H9 (cell line): ENCODE data around the gene STOX1. TPM values are rescaled to one million over a fixed set of nuclear protein-coding genes. Genes with fewer than 3 reads are reported as not detected.

Source experiments
- DNase-seq: peaks from one replicate; pipeline ENCODE4 v3.0.0-alpha.2; 2017
- H2AFZ ChIP-seq: one replicate; pipeline ENCODE4 v1.6.1; 2013; ENCODE audit warnings: mild to moderate bottlenecking, low read length, control low read depth, moderate library complexity
- H2AK5ac ChIP-seq: 2 replicates; pipeline ENCODE4 v1.6.1; 2013; ENCODE audit warnings: low read length, control low read depth, mixed read lengths; ENCODE audit not compliant: insufficient read length
- H2BK120ac ChIP-seq: one replicate; pipeline ENCODE4 v1.6.1; 2013; ENCODE audit warnings: low read depth, mild to moderate bottlenecking, low read length, control low read depth, inconsistent platforms; ENCODE audit not compliant: poor library complexity, severe bottlenecking
- H2BK12ac ChIP-seq: 2 replicates; pipeline ENCODE4 v1.6.1; 2013; ENCODE audit warnings: low read length, control low read depth, mixed read lengths, low read depth; ENCODE audit not compliant: insufficient read length
- H2BK15ac ChIP-seq: 2 replicates; pipeline ENCODE4 v1.6.1; 2013; ENCODE audit warnings: low read depth, low read length, control low read depth
- H2BK20ac ChIP-seq: one replicate; pipeline ENCODE4 v1.6.1; 2013; ENCODE audit warnings: low read depth, mild to moderate bottlenecking, low read length, control low read depth, inconsistent platforms; ENCODE audit not compliant: poor library complexity, severe bottlenecking
- H2BK5ac ChIP-seq: 2 replicates; pipeline ENCODE4 v1.6.1; 2013; ENCODE audit warnings: low read length, control low read depth, mixed read lengths; ENCODE audit not compliant: insufficient read length
- H3K14ac ChIP-seq: 2 replicates; pipeline ENCODE4 v1.6.1; 2013; ENCODE audit warnings: low read length, control low read depth; ENCODE audit not compliant: insufficient read depth
- H3K18ac ChIP-seq: 2 replicates; pipeline ENCODE4 v1.6.1; 2013; ENCODE audit warnings: low read depth, mild to moderate bottlenecking, mixed read lengths, low read length, control low read depth; ENCODE audit not compliant: insufficient read length
- H3K23ac ChIP-seq: 2 replicates; pipeline ENCODE4 v1.6.1; 2013; ENCODE audit warnings: low read length, control low read depth, mixed read lengths, low read depth; ENCODE audit not compliant: insufficient read length
- H3K23me2 ChIP-seq: 2 replicates; pipeline ENCODE4 v1.6.1; 2013; ENCODE audit warnings: low read depth, mild to moderate bottlenecking, mixed read lengths, low read length, control low read depth; ENCODE audit not compliant: insufficient read length, poor library complexity, severe bottlenecking
- H3K27ac ChIP-seq: 2 replicates; pipeline ENCODE4 v1.5.1; 2013; ENCODE audit warnings: low read length, control low read depth, mixed read lengths, low read depth; ENCODE audit not compliant: insufficient read length
- H3K27me3 ChIP-seq: 2 replicates; pipeline ENCODE4 v1.6.1; 2013; ENCODE audit warnings: low read length, control low read depth, inconsistent platforms; ENCODE audit not compliant: insufficient read depth
- H3K4ac ChIP-seq: 2 replicates; pipeline ENCODE4 v1.6.1; 2013; ENCODE audit warnings: low read depth, mild to moderate bottlenecking, control low read depth, inconsistent platforms, low read length, moderate library complexity
- H3K4me1 ChIP-seq: 2 replicates; pipeline ENCODE4 v1.6.1; 2013; ENCODE audit warnings: low read length, control low read depth, inconsistent platforms; ENCODE audit not compliant: insufficient read depth
- H3K4me2 ChIP-seq: 2 replicates; pipeline ENCODE4 v1.6.1; 2013; ENCODE audit warnings: low read length, control low read depth, mixed read lengths; ENCODE audit not compliant: insufficient read length, insufficient read depth
- H3K56ac ChIP-seq: 2 replicates; pipeline ENCODE4 v1.6.1; 2013; ENCODE audit warnings: low read depth, mild to moderate bottlenecking, mixed read lengths, low read length, control low read depth; ENCODE audit not compliant: insufficient read length
- H3K79me1 ChIP-seq: 2 replicates; pipeline ENCODE4 v1.6.1; 2013; ENCODE audit warnings: low read depth, mild to moderate bottlenecking, moderate library complexity, low read length, control low read depth, inconsistent platforms; ENCODE audit not compliant: insufficient read depth, poor library complexity, severe bottlenecking
- H3K79me2 ChIP-seq: 2 replicates; pipeline ENCODE4 v1.6.1; 2013; ENCODE audit warnings: low read length, control low read depth, inconsistent platforms; ENCODE audit not compliant: insufficient read depth
- H3K9ac ChIP-seq: 2 replicates; pipeline ENCODE4 v1.6.1; 2013; ENCODE audit warnings: low read length, control low read depth, mixed read lengths; ENCODE audit not compliant: insufficient read length; ENCODE audit errors: extremely low read depth
- H3K9me3 ChIP-seq: one replicate; pipeline ENCODE4 v1.6.1; 2013; ENCODE audit warnings: low read depth, low read length, inconsistent platforms; ENCODE audit not compliant: control insufficient read depth
- H3T11ph ChIP-seq: one replicate; pipeline ENCODE4 v1.6.1; 2013; ENCODE audit warnings: mild to moderate bottlenecking, low read length, control low read depth, inconsistent platforms
- H4K20me1 ChIP-seq: one replicate; pipeline ENCODE4 v1.6.1; 2013; ENCODE audit not compliant: control insufficient read depth, insufficient read length, insufficient read depth
- H4K5ac ChIP-seq: 2 replicates; pipeline ENCODE4 v1.6.1; 2013; ENCODE audit warnings: low read depth, mild to moderate bottlenecking, mixed read lengths, low read length, control low read depth; ENCODE audit not compliant: insufficient read length
- H4K8ac ChIP-seq: replicated peaks from 2 replicates; pipeline ENCODE4 v1.6.1; 2013; ENCODE audit warnings: low read length, control low read depth, mixed read lengths, low read depth; ENCODE audit not compliant: insufficient read length
- H4K91ac ChIP-seq: 2 replicates; pipeline ENCODE4 v1.6.1; 2013; ENCODE audit warnings: low read depth, mild to moderate bottlenecking, moderate library complexity, mixed read lengths, low read length, control low read depth; ENCODE audit not compliant: insufficient read length
- H3K27ac Mint-ChIP-seq, 3 experiments: 2 replicates in 2 of 3; 3 replicates in 1 of 3; pipeline ENCODE4 v1.8.0; 2020 to 2021; ENCODE audit warnings: mixed read lengths in 3 of 3, mild to moderate bottlenecking in 1 of 3, moderate library complexity in 1 of 3
- H3K27me3 Mint-ChIP-seq: 2 replicates; pipeline ENCODE4 v1.8.0; 2021; ENCODE audit warnings: low read depth, mild to moderate bottlenecking, moderate library complexity, mixed read lengths
- H3K36me3 Mint-ChIP-seq, 3 experiments: 2 replicates in 2 of 3; 3 replicates in 1 of 3; pipeline ENCODE4 v1.8.0; 2020 to 2021; ENCODE audit warnings: low read depth in 3 of 3, mixed read lengths in 3 of 3; ENCODE audit not compliant: insufficient read depth in 1 of 3
- H3K4me1 Mint-ChIP-seq, 2 experiments: 2 replicates each; pipeline ENCODE4 v1.8.0; 2020; ENCODE audit warnings: mixed read lengths in 2 of 2
- H3K4me3 Mint-ChIP-seq, 2 experiments: 2 replicates in 1 of 2; 3 replicates in 1 of 2; pipeline ENCODE4 v1.8.0; 2020 to 2021; ENCODE audit warnings: mild to moderate bottlenecking in 2 of 2, mixed read lengths in 2 of 2, moderate library complexity in 1 of 2
- H3K9me3 Mint-ChIP-seq, 2 experiments: 2 replicates in 1 of 2; 3 replicates in 1 of 2; pipeline ENCODE4 v1.8.0; 2020; ENCODE audit warnings: mild to moderate bottlenecking in 2 of 2, mixed read lengths in 2 of 2, moderate library complexity in 1 of 2
- CTCF ChIP-seq: fragments of 200-600 bp; sonication (generic); conservative IDR thresholded peaks from 3 replicates; pipeline ENCODE4 v1.8.0; 2021; ENCODE audit warnings: antibody characterized with exemption, mild to moderate bottlenecking
- WGBS: extraction: QIAGEN DNeasy Blood & Tissue Kit; methylation state at CpG from one replicate; pipeline ENCODE4 v1.1.7; 2013; ENCODE audit warnings: missing lambda C conversion rate, low lambda C conversion rate, mixed read lengths; ENCODE audit not compliant: insufficient read length; ENCODE audit errors: extremely low coverage; 5-methylcytosine and 5-hydroxymethylcytosine counted together
- total RNA-seq: library from RNA; stranded (reverse); gene quantifications from 2 replicates; pipeline ENCODE4 v1.2.1, GENCODE V29; 2021

STOX1 gene
- total RNA-seq, 1 experiment from 2014 or later, result 5.8 TPM

- no peaks in the 10 kb centered on the region for H3K79me1 ChIP-seq
- H3K79me2 ChIP-seq, result no peaks in the 10 kb centered on the region
- no peak overlapping the region for H3T11ph ChIP-seq
- no peak overlapping the region for H4K91ac ChIP-seq
- no peak overlapping the region for H3K56ac ChIP-seq
- no peaks in the 10 kb centered on the region for H3K27me3 ChIP-seq
- no peak overlapping the region for H2BK120ac ChIP-seq
- H3K23ac ChIP-seq, result no peak overlapping the region
- no peak overlapping the region for H2BK12ac ChIP-seq
- H2BK5ac ChIP-seq, result no peak overlapping the region
- Mint-ChIP-seq H3K4me3 (no peak overlapping the region), H3K9me3 (no peaks in the 10 kb centered on the region), H3K4me1 (no peaks in the 10 kb centered on the region), H3K27me3 (no peaks in the 10 kb centered on the region), H3K36me3 (peaks cover 32 to 85% (median 83%) of the 10 kb centered on the region in 3 experiments; a peak in 6 of 7 replicates), H3K27ac (no peak overlapping the region)
- H2AK5ac ChIP-seq, result no peak overlapping the region
- H3K14ac ChIP-seq, result no peak overlapping the region
- no peaks in the 10 kb centered on the region for H4K20me1 ChIP-seq
- H2BK15ac ChIP-seq, result no peak overlapping the region
- H3K23me2 ChIP-seq, result no peaks in the 10 kb centered on the region
- no peaks in the 10 kb centered on the region for H3K4me1 ChIP-seq
- H3K9ac ChIP-seq, result no peak overlapping the region
- H4K8ac ChIP-seq, result no peak overlapping the region
- H3K4me2 ChIP-seq, result no peak overlapping the region
- H3K18ac ChIP-seq, result no peak overlapping the region
- DNase-seq, result no peak
- H2AFZ ChIP-seq, result no peak overlapping the region
- H2BK20ac ChIP-seq, result no peak overlapping the region
- WGBS, result no CpG with 5 or more reads among the region's 3 CpGs
- H4K5ac ChIP-seq, result no peak overlapping the region
- no peaks in the 10 kb centered on the region for H3K9me3 ChIP-seq
- no peak overlapping the region for H3K4ac ChIP-seq
- no peak overlapping the region for H3K27ac ChIP-seq
- TF ChIP-seq CTCF, result no peak
These were observed 39.5 kb upstream of the STOX1 start for GRCh38 chr10:68787813-68788212.
